NCI-H128 (cell line): ENCODE data around the gene ARPC5L.
"Not testable (repeated sequence)": the region's sequence is repeated elsewhere in the genome, so short reads cannot be mapped to it uniquely, and the experiment has no call there.

ENCODE experiments used
- DNase-seq: peaks from one replicate; lab custom pipeline; 2025; ENCODE audit not compliant: unreplicated experiment; lab: John Stamatoyannopoulos, UW

ARPC5L gene

GRCh38 chr9:124861342-124862229, at the start of gene ARPC5L, which contains the start of gene RPL35:
ARPC5L (plus strand) TSS chr9:124862130; CDS start chr9:124869291, 7,161 bp downstream.
RPL35 (minus strand) TSS chr9:124861957; CDS start chr9:124861912, 45 bp downstream.
- DNase-seq, result peak; percentile 91

GRCh38 chr9:124812441-124812876, 49.5 kb upstream of the ARPC5L start:
- DNase-seq, result no peak

GRCh38 chr9:124813041-124813440, 48.9 kb upstream of the ARPC5L start:
- no peak for DNase-seq

- no peak for DNase-seq
Measured at GRCh38 chr9:124813501-124814163, 48.3 kb upstream of the ARPC5L start.

GRCh38 chr9:124814164-124814535, 47.8 kb upstream of the ARPC5L start:
- DNase-seq, result no peak

GRCh38 chr9:124815601-124816000, 46.3 kb upstream of the ARPC5L start:
- DNase-seq, result no peak

GRCh38 chr9:124818431-124819281, 43.3 kb upstream of the ARPC5L start:
- no peak for DNase-seq

GRCh38 chr9:124820698-124821623, 41.0 kb upstream of the ARPC5L start:
- DNase-seq, result no peak

GRCh38 chr9:124828489-124829333, 33.2 kb upstream of the ARPC5L start:
- DNase-seq, result no peak

GRCh38 chr9:124829334-124829669, 32.6 kb upstream of the ARPC5L start:
- DNase-seq, result no peak

- no peak for DNase-seq
Measured at GRCh38 chr9:124830593-124830992, 31.3 kb upstream of the ARPC5L start.

- no peak for DNase-seq
Measured at GRCh38 chr9:124831642-124832364, 30.1 kb upstream of the ARPC5L start.

- DNase-seq, result no peak
Measured at GRCh38 chr9:124834591-124834990, 27.3 kb upstream of the ARPC5L start.

- peak; percentile 79 for DNase-seq
Measured at GRCh38 chr9:124835026-124835557, 26.8 kb upstream of the ARPC5L start.

GRCh38 chr9:124838132-124838531, 23.8 kb upstream of the ARPC5L start:
- DNase-seq, result not testable (repeated sequence)

- not testable (repeated sequence) for DNase-seq
Measured at GRCh38 chr9:124838567-124839275, 23.2 kb upstream of the ARPC5L start.

- DNase-seq, result no peak
Measured at GRCh38 chr9:124839612-124840299, 22.2 kb upstream of the ARPC5L start.
